Caki2 (cell line): ENCODE measurements around the gene APOC1. TPM values are rescaled to one million over a fixed set of nuclear protein-coding genes. Genes with fewer than 3 reads are reported as not detected.
"Not testable (repeated sequence)": the region's sequence is repeated elsewhere in the genome, so short reads cannot be mapped to it uniquely, and the experiment has no call there.

Source experiments
- DNase-seq: peaks from one replicate; pipeline ENCODE4 v3.0.0-alpha.2; 2015; ENCODE audit warnings: low read depth
- in situ Hi-C: cut with HindIII; loops from 2 replicates; pipeline ENCODE4 v1.10.0; 2016; ENCODE audit warnings: low sequenced_read_pairs, low pct_unique_long_range_greater_than_20kb, mixed read lengths
- total RNA-seq: library from RNA; depleted of rRNA; stranded (reverse); fragments of >200 nt; shearing (Covaris generic); gene quantifications from 2 replicates; pipeline ENCODE4 v1.2.3, GENCODE V29; 2014; ENCODE audit warnings: low replicate concordance; rRNA removed

APOC1 gene
- 6.1 and 24.1 TPM in 2 replicates for total RNA-seq

DNA sequence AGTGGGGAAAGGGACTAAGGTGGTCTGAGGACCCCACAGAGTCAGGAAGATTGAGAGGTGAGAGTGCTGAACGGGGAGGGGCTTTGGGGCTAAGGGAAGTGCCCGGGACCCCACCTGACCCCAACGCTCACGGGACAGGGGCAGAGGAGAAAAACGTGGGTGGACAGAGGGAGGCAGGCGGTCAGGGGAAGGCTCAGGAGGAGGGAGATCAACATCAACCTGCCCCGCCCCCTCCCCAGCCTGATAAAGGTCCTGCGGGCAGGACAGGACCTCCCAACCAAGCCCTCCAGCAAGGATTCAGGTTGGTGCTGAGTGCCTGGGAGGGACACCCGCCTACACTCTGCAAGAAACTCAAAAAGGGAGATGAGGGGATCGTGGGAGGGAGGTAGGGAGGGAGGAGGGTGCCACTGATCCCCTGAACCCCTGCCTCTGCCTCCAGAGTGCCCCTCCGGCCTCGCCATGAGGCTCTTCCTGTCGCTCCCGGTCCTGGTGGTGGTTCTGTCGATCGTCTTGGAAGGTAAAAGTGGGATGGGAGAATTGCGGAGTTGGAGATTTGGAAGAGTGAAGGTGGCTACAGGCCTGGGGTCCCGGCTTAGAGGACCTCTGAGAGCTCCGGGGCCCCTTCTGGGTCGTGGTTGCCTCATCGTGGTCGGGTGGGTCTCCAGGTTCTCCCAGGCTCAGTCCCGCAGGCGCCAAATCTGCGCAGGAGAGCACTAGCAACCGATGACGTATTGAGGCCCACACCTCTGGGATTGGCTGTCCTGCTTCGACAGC is at the start of gene APOC1:
APOC1 (plus strand) TSS at position 176 of the 774 bp plus-strand sequence; CDS start at position 460, 284 bp downstream.
- DNase-seq, result peak; percentile 95
- in situ Hi-C loops, result not testable (repeated sequence)

DNA sequence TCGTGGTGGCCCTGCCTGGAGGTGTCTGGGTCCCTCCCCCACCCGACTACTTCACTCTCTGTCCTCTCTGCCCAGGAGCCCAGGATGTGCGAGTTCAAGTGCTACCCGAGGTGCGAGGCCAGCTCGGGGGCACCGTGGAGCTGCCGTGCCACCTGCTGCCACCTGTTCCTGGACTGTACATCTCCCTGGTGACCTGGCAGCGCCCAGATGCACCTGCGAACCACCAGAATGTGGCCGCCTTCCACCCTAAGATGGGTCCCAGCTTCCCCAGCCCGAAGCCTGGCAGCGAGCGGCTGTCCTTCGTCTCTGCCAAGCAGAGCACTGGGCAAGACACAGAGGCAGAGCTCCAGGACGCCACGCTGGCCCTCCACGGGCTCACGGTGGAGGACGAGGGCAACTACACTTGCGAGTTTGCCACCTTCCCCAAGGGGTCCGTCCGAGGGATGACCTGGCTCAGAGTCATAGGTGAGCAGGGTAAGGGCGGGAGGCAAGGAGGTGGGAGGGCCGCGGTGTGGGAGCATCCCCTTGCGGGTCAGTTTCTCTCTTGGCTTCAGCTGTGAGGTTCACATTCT is 49.1 kb upstream of the APOC1 start:
- no peak for DNase-seq
- in situ Hi-C loops, result no loop called here

DNA sequence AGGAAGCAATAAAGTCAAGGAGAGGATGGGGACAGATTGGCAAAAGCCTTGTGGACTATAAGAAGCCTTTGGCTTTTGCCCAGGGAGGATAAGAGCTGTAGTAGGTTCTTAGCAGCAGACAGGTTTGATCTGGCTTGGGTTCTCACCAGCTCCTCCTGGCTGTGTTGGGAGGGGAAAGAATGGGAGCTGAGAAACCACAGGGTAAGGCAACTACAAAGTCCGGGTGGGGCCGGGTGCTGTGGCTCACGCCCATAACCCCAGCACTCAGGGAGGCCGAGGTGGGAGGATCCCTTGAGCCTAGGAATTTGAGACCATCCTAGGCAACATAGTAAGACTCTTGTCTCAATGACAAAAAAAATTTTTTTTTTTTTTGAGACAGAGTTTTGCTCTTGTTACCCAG is 47.7 kb upstream of the APOC1 start:
- DNase-seq, result no peak
- in situ Hi-C loops, result no loop called here

DNA sequence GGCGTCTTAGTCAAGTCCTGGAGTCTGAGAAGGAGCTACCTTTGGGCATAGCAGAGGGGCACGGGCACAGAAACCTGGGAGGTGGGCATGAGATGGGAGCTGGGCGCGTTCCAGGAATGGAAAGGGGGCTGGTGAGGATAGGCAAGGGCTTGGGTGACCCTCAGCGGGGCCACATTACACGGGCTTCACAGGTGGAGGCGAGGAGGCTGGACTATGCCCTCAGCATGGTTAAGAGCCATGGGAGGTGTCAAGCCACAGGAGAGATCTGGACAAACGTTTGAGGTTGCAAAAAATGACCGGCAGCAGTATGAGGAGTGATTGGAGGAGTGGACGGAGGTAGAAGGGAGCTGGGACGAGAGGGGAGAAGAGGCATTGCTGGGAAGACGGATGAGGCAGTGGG is 46.8 kb upstream of the APOC1 start:
- in situ Hi-C loops, result no loop called here
- DNase-seq, result no peak

DNA sequence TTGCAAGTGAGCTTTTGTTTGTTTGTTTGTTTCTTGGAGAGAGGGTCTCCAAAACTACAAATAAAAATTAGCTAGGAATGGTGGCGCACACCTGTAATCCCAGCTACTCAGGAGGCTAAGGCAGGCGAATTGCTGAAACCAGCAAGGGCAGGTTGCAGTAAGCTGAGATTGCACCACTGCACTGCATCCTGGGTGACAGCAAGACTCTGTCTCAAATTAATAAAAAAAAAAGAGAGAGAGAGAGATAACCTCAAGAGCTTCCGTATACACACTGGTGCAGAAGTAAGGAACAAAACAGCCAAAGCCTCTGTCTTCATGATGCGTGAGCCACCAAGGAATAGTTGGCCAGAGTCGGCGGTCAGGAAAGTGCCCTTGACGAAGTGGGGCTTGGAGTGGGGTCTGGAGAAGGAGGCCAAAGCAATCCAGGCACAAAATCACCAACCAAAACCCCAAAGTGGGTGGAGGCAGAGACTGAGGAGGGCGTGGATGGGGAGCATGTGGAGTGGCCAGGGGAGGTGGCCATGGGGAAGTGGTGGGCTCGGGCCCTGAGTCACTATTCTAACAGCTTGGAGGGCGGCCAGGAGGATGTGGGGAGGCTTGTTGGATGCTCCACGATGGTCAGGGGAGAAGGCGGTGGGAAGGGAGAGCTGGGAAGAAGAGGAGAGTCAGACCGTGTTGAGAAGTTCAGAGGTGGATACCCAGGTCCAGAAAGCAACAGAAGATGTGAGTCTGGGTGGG is 44.5 kb upstream of the APOC1 start:
- in situ Hi-C loops, result no loop called here
- no peak for DNase-seq

DNA sequence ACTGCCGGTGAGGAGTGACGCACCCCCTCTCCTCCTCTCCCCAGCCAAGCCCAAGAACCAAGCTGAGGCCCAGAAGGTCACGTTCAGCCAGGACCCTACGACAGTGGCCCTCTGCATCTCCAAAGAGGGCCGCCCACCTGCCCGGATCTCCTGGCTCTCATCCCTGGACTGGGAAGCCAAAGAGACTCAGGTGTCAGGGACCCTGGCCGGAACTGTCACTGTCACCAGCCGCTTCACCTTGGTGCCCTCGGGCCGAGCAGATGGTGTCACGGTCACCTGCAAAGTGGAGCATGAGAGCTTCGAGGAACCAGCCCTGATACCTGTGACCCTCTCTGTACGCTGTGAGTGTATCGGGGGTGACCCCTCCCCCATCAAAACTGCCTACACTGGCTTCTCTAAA is 42.6 kb upstream of the APOC1 start:
- DNase-seq, result no peak
- in situ Hi-C loops, result no loop called here

DNA sequence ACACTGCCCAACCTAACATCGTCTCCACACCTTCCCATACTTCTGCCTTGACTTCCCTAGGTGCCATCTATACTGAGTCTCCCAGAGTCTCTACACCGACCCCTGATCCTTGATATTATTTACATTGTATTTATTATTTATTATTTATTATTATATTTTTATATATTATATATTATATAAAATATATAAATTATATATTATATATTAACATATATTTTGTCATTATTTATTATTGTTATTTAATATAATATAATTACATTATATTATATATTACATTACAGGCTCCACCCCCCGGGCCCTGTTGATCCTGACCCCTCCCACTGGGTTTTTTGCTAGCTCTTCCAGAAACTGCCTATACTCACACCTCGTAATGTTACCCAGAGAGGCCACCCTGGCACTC is 41.7 kb upstream of the APOC1 start:
- in situ Hi-C loops, result no loop called here
- DNase-seq, result no peak

DNA sequence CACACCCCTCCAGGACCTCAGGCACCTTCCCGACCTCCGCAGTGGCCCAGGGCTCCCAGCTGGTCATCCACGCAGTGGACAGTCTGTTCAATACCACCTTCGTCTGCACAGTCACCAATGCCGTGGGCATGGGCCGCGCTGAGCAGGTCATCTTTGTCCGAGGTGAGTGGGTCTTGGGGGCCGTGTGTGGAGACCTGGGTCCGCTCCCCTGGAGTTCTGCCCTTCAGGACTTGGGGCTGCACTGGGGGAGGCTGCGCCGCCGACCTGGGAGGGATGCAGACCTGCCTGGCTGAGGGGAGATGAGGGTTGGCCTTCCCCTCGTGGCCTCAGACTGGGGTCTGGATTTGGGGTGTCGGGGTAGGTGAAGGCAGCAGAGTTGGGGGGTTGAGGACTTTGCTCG is 40.1 kb upstream of the APOC1 start:
- no peak for DNase-seq
- in situ Hi-C loops, result no loop called here

DNA sequence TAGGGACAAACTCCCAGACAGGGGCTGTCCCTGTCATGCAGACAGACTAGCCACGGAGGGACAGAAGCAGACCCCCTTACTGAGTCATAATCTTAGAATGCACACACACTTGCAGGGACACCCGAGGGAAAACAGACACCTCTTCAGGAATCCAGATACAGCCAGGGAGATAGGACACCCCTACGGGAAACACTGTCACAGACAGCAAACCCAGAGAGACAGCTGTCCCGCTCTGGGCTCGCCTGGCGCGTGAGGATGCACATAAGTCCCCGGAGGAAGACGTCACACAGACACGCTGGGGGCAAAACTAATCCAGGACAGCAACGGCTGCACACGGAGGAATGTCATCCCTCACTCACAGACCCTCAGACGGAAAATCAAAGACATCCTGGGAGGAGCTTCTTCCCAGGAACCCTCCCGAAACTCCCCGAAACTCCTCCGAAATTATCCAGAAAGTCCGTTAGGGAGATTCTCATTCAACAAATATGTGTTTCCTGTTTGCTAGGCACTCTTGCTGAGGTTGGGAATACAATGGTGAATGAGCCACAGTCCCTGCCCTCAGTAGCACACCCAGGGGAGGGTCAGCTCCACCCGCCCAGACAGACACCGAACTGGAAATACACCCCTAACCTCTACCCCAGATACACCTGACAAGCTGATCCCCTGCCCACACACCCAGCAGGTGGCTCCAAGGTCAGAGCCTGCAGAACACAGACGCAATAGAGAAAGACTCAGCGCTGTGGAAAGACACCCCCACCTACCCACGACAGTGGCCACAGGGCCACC is 38.5 kb upstream of the APOC1 start:
- in situ Hi-C loops, result no loop called here
- DNase-seq, result no peak

DNA sequence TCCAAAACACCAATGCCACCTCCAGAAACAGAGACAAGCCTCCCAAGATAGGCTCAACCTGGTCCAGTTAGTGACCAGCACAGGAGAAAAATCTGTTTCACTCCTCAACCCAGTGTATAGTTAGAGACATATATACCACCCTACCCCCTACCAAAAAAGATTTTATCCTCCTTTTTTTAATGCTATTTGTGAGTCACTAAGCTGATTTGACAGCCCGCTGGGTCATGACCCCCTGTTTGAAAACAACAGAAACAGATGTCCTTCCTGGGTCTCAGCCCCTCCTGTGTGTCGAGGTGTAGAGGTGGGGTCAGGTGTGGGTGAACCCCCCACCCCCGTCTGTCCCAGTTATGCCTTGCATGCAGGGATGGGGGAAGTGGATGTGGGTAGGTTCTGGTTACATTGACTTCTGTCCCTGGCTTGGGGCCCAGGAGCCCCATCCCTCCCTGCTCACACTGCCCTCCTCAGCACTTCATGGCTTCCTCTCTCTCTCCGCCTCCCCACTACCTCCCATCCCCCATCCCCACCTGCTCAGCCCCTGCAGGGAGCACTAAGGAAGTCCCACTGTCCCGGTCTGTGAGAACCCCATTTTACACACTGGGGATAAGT is 37.4 kb upstream of the APOC1 start:
- DNase-seq, result no peak
- in situ Hi-C loops, result no loop called here

DNA sequence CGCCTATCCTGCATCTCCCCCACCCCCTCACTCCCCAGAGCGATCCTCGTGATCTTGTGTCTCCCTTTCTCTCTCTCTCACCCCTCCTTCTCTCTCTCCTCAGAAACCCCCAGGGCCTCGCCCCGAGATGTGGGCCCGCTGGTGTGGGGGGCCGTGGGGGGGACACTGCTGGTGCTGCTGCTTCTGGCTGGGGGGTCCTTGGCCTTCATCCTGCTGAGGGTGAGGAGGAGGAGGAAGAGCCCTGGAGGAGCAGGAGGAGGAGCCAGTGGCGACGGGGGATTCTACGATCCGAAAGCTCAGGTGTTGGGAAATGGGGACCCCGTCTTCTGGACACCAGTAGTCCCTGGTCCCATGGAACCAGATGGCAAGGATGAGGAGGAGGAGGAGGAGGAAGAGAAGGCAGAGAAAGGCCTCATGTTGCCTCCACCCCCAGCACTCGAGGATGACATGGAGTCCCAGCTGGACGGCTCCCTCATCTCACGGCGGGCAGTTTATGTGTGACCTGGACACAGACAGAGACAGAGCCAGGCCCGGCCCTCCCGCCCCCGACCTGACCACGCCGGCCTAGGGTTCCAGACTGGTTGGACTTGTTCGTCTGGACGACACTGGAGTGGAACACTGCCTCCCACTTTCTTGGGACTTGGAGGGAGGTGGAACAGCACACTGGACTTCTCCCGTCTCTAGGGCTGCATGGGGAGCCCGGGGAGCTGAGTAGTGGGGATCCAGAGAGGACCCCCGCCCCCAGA is 36.1 kb upstream of the APOC1 start:
- in situ Hi-C loops, result no loop called here
- DNase-seq, result no peak

DNA sequence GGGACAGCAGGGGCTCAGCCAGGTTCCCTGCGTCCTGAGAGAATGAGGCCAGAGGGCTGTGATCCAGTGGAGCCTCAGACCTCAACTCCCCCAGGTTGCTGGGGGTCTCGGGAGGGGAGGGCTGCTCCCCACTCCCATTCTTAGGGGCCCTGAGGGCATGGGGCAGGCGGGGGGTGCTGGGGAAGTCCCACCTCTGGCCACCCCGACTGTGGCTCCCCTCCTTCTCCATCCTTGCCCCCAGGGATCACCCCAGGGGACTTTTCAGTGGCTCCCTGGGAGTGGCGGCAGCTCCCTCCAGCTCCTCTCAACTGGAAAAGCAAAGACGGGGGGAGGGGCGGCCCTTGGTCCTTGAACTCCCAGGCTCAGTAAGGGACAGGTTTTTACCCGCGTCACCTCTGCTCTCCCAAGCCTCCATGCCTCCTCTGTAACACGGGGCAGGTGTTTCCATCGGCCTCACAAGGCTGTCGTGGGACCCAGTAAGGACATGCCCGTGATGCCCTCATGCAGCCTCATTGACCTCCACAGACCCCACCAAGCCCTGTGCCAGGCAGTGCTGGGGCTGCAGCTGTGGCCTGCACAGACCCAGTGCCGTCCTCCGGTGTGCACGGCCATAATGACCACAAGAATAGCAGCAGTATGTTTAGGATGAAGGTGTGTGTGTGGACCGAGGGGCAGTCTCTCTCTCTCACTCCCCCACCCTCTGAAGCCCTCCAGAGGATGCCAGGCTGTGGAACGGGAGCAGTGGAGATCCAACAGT is 34.9 kb upstream of the APOC1 start:
- no peak for DNase-seq
- in situ Hi-C loops, result no loop called here

DNA sequence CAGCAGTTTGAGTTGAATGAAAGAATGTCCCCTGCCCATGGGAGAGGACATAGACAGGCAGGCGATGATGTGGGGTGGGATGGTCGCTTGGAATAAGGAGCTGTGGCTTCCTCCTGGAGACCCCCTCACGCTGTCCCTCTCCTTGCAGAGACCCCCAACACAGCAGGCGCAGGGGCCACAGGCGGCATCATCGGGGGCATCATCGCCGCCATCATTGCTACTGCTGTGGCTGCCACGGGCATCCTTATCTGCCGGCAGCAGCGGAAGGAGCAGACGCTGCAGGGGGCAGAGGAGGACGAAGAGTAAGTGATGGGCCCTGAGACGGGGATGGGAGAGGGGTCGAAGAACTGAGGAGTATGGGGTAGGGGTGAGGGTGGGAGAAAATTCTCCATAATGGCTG is 32.3 kb upstream of the APOC1 start:
- in situ Hi-C loops, result no loop called here

DNA sequence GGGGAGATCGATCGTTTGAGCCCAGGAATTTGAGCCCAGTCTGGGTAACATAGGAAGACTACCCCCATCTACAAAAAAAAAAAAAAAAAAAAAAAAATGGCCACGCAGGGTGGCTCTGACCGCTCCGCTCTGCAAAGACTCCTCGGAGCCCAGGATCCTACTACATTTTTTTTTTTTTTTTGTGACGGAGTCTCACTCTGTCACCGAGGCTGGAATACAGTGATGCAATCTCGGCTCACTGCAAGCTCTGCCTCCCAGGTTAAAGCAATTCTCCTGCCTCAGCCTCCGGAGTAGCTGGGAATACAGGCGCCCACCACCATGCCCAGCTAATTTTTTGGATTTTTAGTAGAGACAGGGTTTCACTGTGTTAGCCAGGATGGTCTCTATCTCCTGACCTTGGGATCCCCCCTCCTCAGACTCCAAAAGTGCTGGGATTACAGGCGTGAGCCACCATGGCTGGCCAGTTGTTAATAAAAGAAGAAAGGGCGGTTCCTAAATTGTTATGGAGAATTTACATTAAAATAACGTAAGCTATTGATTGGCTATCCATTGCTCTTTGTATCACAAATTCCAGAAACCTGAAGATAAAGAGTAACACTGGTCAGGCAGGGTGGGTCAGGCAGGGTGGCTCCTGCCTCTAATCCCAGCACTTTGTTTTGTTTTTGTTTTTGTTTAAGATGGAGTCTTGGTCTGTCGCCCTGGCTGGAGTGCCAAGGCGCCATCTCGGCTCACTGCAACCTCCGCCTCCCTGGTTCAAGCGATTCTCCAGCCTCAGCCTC is 31.6 kb upstream of the APOC1 start:
- in situ Hi-C loops, DNase-seq: not testable (repeated sequence)

More for the DNA sequence above, 32.3 kb upstream of the APOC1 start:
- DNase-seq, result no peak

DNA sequence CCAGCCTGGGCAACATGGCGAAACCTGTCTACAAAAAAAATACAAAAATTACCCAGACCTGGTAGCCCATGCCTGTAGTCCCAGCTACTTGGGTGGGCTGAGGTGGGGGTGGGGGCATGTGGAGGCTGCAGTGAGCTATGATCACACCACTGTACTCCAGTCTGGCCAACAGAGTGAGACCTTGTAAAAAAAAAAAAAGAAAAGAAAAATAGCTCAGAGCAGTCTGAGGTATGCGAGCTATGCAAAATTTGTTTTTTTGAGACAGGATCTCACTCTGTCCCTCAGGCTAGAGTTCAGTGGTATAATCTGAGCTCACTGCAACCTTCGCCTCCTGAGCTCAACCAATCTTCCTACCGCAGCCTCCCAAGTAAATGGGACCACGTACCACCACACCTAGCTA is 30.5 kb upstream of the APOC1 start:
- DNase-seq, result peak; percentile 30
- in situ Hi-C loops, result no loop called here

DNA sequence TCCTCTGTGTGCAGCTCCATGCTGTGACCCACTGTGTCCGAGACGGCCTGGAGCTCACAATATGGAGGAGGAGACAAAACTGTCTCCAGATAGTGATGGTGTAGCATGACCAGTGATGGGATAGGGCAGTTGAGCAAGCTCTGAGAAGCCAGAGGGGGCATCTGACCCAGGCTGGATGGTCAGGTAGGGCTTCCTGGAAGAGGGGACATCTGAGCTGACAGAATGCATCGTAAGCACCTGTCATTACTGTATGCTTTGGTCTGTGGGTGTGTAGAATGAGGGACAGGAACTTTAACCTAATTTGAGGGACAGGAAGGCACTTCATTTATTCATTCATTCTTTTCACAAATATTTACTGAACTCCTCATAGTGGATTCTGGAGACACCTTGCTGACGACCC is 29.8 kb upstream of the APOC1 start:
- no peak for DNase-seq
- in situ Hi-C loops, result no loop called here
